Renal pelvis (tissue), 3 donors: ENCODE data around the gene UBLCP1. TPM values are rescaled to one million over a fixed set of nuclear protein-coding genes. Genes with fewer than 3 reads are reported as not detected.

Source experiments
- polyA plus RNA-seq, 3 donors: library from polyadenylated mRNA; unstranded; fragments of 120-200 nt; gene quantifications; one replicate each; pipeline ENCODE4 v1.2.1, GENCODE V29; 2013; ENCODE audit not compliant: insufficient read length in 3 of 3

UBLCP1 gene
- polyA plus RNA-seq, 3 donors, result 34.6 to 40.5 (median 39.9) TPM

Other genes with a start within 250 kb of the UBLCP1 start
- 10 to 100 TPM; 15.7 to 21.2 (median 19.6) TPM for gene EBF1, start 163.4 kb upstream of the UBLCP1 start, polyA plus RNA-seq
- gene RNF145, start 53.7 kb upstream of the UBLCP1 start, polyA plus RNA-seq, result 10 to 100 TPM; 82.0 to 98.8 (median 96.4) TPM
- under 1 TPM in 2 of 3 donors, not detected in 1; 0.06 to 0.13 TPM for gene IL12B, start 67.2 kb downstream of the UBLCP1 start, polyA plus RNA-seq